ENCODE results near the gene HNMT.

HNMT gene

GRCh38 chr2:137955536-137955935 is 8.7 kb upstream of the HNMT start:
- H3K4me3 ChIP-seq (ENCODE audit: low read depth, low read length) = no peak overlapping the region
- TF ChIP-seq, protein P1, sequence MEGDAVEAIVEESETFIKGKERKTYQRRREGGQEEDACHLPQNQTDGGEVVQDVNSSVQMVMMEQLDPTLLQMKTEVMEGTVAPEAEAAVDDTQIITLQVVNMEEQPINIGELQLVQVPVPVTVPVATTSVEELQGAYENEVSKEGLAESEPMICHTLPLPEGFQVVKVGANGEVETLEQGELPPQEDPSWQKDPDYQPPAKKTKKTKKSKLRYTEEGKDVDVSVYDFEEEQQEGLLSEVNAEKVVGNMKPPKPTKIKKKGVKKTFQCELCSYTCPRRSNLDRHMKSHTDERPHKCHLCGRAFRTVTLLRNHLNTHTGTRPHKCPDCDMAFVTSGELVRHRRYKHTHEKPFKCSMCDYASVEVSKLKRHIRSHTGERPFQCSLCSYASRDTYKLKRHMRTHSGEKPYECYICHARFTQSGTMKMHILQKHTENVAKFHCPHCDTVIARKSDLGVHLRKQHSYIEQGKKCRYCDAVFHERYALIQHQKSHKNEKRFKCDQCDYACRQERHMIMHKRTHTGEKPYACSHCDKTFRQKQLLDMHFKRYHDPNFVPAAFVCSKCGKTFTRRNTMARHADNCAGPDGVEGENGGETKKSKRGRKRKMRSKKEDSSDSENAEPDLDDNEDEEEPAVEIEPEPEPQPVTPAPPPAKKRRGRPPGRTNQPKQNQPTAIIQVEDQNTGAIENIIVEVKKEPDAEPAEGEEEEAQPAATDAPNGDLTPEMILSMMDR (IDR thresholded peaks at IDR 0.05; ENCODE audit: borderline replicate concordance, insufficient read depth, low read depth, low read length) = no peak

DNA sequence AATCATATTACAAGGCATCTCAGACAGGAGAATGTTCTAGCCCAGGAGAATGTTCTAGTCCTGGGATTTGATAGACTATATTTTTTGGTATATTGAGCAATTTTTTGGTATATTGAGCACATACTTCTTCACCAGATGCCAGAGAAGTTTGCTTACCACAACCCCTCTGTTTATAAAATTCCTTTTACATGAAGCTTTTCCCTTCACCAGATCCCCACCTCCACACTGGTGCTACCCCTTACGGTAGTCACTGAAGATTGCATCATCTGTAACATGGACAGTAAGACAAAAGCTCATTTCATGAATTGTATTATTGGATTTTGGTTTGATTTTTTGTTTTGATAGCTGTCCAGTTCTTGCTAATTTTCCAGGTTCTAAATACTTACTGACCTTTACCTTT is 7.2 kb upstream of the HNMT start:
- no peak overlapping the region for H3K4me3 ChIP-seq (ENCODE audit: low read depth, low read length)
- TF ChIP-seq, protein P1 (IDR thresholded peaks at IDR 0.05; ENCODE audit: borderline replicate concordance, insufficient read depth, low read depth, low read length) = no peak

GRCh38 chr2:137959166-137959565 is 5.1 kb upstream of the HNMT start:
- H3K4me3 ChIP-seq (ENCODE audit: low read depth, low read length) = no peak overlapping the region
- TF ChIP-seq, protein P1 (IDR thresholded peaks at IDR 0.05; ENCODE audit: borderline replicate concordance, insufficient read depth, low read depth, low read length) = no peak

DNA sequence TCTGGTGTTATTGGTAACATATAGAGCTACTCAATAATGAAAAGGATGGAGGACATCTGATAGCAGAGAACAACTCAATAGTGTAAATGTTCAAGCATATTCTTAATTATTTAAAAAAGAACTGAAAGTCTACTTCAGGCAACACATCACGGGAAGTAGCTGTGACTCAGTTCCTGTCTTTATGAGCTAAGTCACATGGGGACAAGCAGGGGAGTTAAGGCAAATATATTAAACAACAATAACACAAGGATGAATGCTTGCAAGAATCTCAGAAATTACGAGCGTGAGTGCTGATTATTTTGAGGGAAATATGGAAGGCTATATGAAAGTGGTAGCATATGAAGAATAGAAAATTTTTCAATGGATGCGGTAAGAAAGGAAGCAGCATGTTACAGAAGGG is 4.0 kb upstream of the HNMT start:
- H3K4me3 ChIP-seq (ENCODE audit: low read depth, low read length) = no peak overlapping the region
- TF ChIP-seq, protein P1 (IDR thresholded peaks at IDR 0.05; ENCODE audit: borderline replicate concordance, insufficient read depth, low read depth, low read length) = no peak

- TF ChIP-seq, protein P1 (IDR thresholded peaks at IDR 0.05; ENCODE audit: borderline replicate concordance, insufficient read depth, low read depth, low read length) = no peak
- H3K4me3 ChIP-seq (ENCODE audit: low read depth, low read length) = no peak overlapping the region
These were observed 2.7 kb upstream of the HNMT start for GRCh38 chr2:137961602-137962001.

- H3K4me3 ChIP-seq (ENCODE audit: low read depth, low read length) = no peak overlapping the region
- TF ChIP-seq, protein P1 (IDR thresholded peaks at IDR 0.05; ENCODE audit: borderline replicate concordance, insufficient read depth, low read depth, low read length) = no peak
These were observed 673 bp upstream of the HNMT start for GRCh38 chr2:137963535-137964065.

DNA sequence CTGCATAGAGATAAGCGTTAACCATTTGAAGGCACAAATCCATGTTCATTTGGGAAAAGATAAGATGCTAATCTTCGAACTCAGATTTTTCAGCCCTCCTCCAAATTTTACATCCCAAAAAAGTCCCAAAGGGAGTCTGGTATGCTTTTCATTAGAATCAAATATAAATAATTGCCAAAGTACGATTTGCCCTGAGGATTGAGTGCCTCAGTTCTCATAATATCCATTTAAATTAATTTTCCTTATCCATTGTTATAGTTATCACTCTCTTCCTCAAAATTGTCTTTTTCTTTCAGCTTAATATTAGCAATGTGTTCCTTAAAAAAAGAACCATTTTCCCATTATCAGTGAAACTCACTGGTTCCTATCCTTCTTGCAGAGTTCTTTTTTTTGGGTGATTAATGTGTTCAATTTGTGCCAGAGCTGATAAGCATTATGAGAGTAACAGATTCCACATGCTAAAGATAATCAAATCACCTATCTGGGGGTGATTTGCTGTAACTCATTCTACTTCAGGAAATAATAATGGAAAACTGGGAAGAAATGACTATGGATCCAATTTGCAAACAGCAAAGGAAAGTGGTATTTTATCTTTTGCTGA is 686 bp downstream of the HNMT start:
- no peak overlapping the region for H3K4me3 ChIP-seq (ENCODE audit: low read depth, low read length)
- TF ChIP-seq, protein P1 (IDR thresholded peaks at IDR 0.05; ENCODE audit: borderline replicate concordance, insufficient read depth, low read depth, low read length) = no peak

Data from GM12875 (cell line).